Subcutaneous abdominal adipose tissue (tissue), 5 donors: ENCODE data around the gene FRG2B.
"Not testable (repeated sequence)": the region's sequence is repeated elsewhere in the genome, so short reads cannot be mapped to it uniquely, and the experiment has no call there.

Experiments
- H3K27ac ChIP-seq: one replicate; pipeline ENCODE4 v1.7.0; 2013; ENCODE audit warnings: low read depth, mild to moderate bottlenecking, inconsistent platforms, low read length, moderate library complexity
- H3K27me3 ChIP-seq, 5 donors: one replicate each; pipeline ENCODE4 v1.7.0; 2013; ENCODE audit warnings: low read length in 5 of 5, inconsistent platforms in 1 of 5; ENCODE audit not compliant: control insufficient read depth in 5 of 5, insufficient read depth in 4 of 5
- H3K36me3 ChIP-seq, 5 donors: one replicate each; pipeline ENCODE4 v1.7.0; 2013; ENCODE audit warnings: low read length in 5 of 5; ENCODE audit not compliant: control insufficient read depth in 5 of 5, insufficient read depth in 5 of 5
- H3K4me1 ChIP-seq, 5 donors: one replicate each; pipeline ENCODE4 v1.7.0; 2013; ENCODE audit warnings: low read length in 5 of 5, mild to moderate bottlenecking in 3 of 5, moderate library complexity in 1 of 5; ENCODE audit not compliant: control insufficient read depth in 5 of 5, insufficient read depth in 5 of 5
- H3K4me3 ChIP-seq, 5 donors: one replicate each; pipeline ENCODE4 v1.7.0; 2013; ENCODE audit warnings: low read length in 5 of 5, low read depth in 1 of 5
- H3K9ac ChIP-seq, 5 donors: one replicate each; pipeline ENCODE4 v1.7.0; 2013; ENCODE audit warnings: low read length in 5 of 5, mild to moderate bottlenecking in 4 of 5, moderate library complexity in 3 of 5
- H3K9me3 ChIP-seq, 5 donors: one replicate each; pipeline ENCODE4 v1.7.0; 2013; ENCODE audit warnings: low read length in 5 of 5; ENCODE audit not compliant: control insufficient read depth in 5 of 5
- donor health status: healthy.
- donor health status: healthy.
- donor health status: healthy.
- donor health status: healthy.
- donor health status: healthy.

FRG2B gene

GRCh38 chr10:133630723-133631249 is 4.2 kb upstream of the FRG2B start:
- H3K9me3 ChIP-seq, H3K4me3 ChIP-seq, H3K36me3 ChIP-seq, H3K27me3 ChIP-seq, H3K27ac ChIP-seq, H3K4me1 ChIP-seq, H3K9ac ChIP-seq: not testable (repeated sequence)

- H3K27ac ChIP-seq, H3K36me3 ChIP-seq, H3K9me3 ChIP-seq, H3K9ac ChIP-seq, H3K4me1 ChIP-seq, H3K4me3 ChIP-seq: not testable (repeated sequence)
- peaks cover 0 to 18% (median 8%) of the 10 kb centered on the region in 5 donors for H3K27me3 ChIP-seq
These were observed 4.1 kb downstream of the FRG2B start for GRCh38 chr10:133622544-133622943.

GRCh38 chr10:133618851-133619250 is 7.7 kb downstream of the FRG2B start:
- Histone ChIP-seq H3K9me3 (no peaks in the 10 kb centered on the region), H3K4me1 (no peaks in the 10 kb centered on the region), H3K27me3 (peaks cover 0 to 18% (median 8%) of the 10 kb centered on the region in 5 donors), H3K4me3 (no peak overlapping the region), H3K36me3 (no peaks in the 10 kb centered on the region), H3K27ac (no peak overlapping the region), H3K9ac (no peak overlapping the region)

- H3K9me3 ChIP-seq: peaks cover 0 to 4% (median 0%) of the 10 kb centered on the region in 5 donors
- H3K27ac ChIP-seq: no peak overlapping the region
- H3K27me3 ChIP-seq: peaks cover 0 to 18% (median 8%) of the 10 kb centered on the region in 5 donors
- H3K4me1 ChIP-seq: no peaks in the 10 kb centered on the region
- no peak overlapping the region for H3K9ac ChIP-seq
- H3K4me3 ChIP-seq: no peak overlapping the region
- H3K36me3 ChIP-seq: no peaks in the 10 kb centered on the region
These were observed 9.4 kb downstream of the FRG2B start for GRCh38 chr10:133617196-133617595.

- H3K27ac ChIP-seq: no peak overlapping the region
- no peaks in the 10 kb centered on the region for H3K4me1 ChIP-seq
- H3K27me3 ChIP-seq: peaks cover 0 to 14% (median 7%) of the 10 kb centered on the region in 5 donors
- peaks cover 0 to 4% (median 0%) of the 10 kb centered on the region in 5 donors for H3K9me3 ChIP-seq
- H3K9ac ChIP-seq: no peak overlapping the region
- H3K4me3 ChIP-seq: no peak overlapping the region
- no peaks in the 10 kb centered on the region for H3K36me3 ChIP-seq
These were observed 10.0 kb downstream of the FRG2B start for GRCh38 chr10:133616371-133617130.

- Histone ChIP-seq H3K27me3 (peaks cover 0 to 4% (median 0%) of the 10 kb centered on the region in 5 donors), H3K9me3 (peaks cover 0 to 4% (median 0%) of the 10 kb centered on the region in 5 donors), H3K36me3 (no peaks in the 10 kb centered on the region), H3K4me3 (no peak overlapping the region), H3K4me1 (no peaks in the 10 kb centered on the region), H3K9ac (no peak overlapping the region), H3K27ac (no peak overlapping the region)
These were observed 11.6 kb downstream of the FRG2B start for GRCh38 chr10:133614830-133615580.

GRCh38 chr10:133613699-133614098 is 12.9 kb downstream of the FRG2B start:
- Histone ChIP-seq H3K27ac (no peak overlapping the region), H3K36me3 (no peaks in the 10 kb centered on the region), H3K9me3 (peaks cover 0 to 4% (median 0%) of the 10 kb centered on the region in 5 donors), H3K4me1 (no peaks in the 10 kb centered on the region), H3K4me3 (no peak overlapping the region), H3K27me3 (peaks cover 0 to 2% (median 0%) of the 10 kb centered on the region in 5 donors), H3K9ac (no peak overlapping the region)

- peaks cover 0 to 4% (median 0%) of the 10 kb centered on the region in 5 donors for H3K9me3 ChIP-seq
- no peak overlapping the region for H3K27ac ChIP-seq
- H3K27me3 ChIP-seq: peaks cover 0 to 9% (median 0%) of the 10 kb centered on the region in 5 donors
- H3K4me3 ChIP-seq: no peak overlapping the region
- no peaks in the 10 kb centered on the region for H3K36me3 ChIP-seq
- H3K4me1 ChIP-seq: no peaks in the 10 kb centered on the region
- H3K9ac ChIP-seq: no peak overlapping the region
These were observed 15.5 kb downstream of the FRG2B start for GRCh38 chr10:133611079-133611478.

GRCh38 chr10:133608855-133609254 is 17.7 kb downstream of the FRG2B start:
- no peak overlapping the region for H3K9ac ChIP-seq
- H3K27me3 ChIP-seq: peaks cover 0 to 9% (median 0%) of the 10 kb centered on the region in 5 donors
- H3K4me1 ChIP-seq: peaks cover 0 to under 1% (median 0%) of the 10 kb centered on the region in 5 donors
- no peak overlapping the region for H3K27ac ChIP-seq
- no peak overlapping the region for H3K4me3 ChIP-seq
- no peaks in the 10 kb centered on the region for H3K36me3 ChIP-seq
- peaks cover 0 to 4% (median 0%) of the 10 kb centered on the region in 5 donors for H3K9me3 ChIP-seq

GRCh38 chr10:133603434-133603833 is 23.2 kb downstream of the FRG2B start:
- not testable (repeated sequence) for H3K27me3 ChIP-seq, H3K36me3 ChIP-seq
- H3K4me1 ChIP-seq: peaks cover 0 to 25% (median 3%) of the 10 kb centered on the region in 5 donors

More at GRCh38 chr10:133603434-133603833, 23.2 kb downstream of the FRG2B start:
- not testable (repeated sequence) for H3K4me3 ChIP-seq, H3K9ac ChIP-seq, H3K27ac ChIP-seq, H3K9me3 ChIP-seq
